BLaER1 (cell line): Measurements from ENCODE around the gene PRKCZ.
"Not testable (repeated sequence)": the region's sequence is repeated elsewhere in the genome, so short reads cannot be mapped to it uniquely, and the experiment has no call there.

ENCODE experiments used
- H3K27ac ChIP-seq: shearing (Covaris generic); formaldehyde crosslinking; 2 replicates; pipeline ENCODE4 v1.8.1; 2022
- H3K27me3 ChIP-seq: shearing (Covaris generic); formaldehyde crosslinking; 2 replicates; pipeline ENCODE4 v1.8.1; 2022
- H3K36me3 ChIP-seq: shearing (Covaris generic); formaldehyde crosslinking; 2 replicates; pipeline ENCODE4 v1.8.1; 2022
- H3K4me1 ChIP-seq: shearing (Covaris generic); formaldehyde crosslinking; 2 replicates; pipeline ENCODE4 v1.8.1; 2022
- H3K4me2 ChIP-seq: shearing (Covaris generic); formaldehyde crosslinking; 2 replicates; pipeline ENCODE4 v1.8.1; 2022
- H3K4me3 ChIP-seq: shearing (Covaris generic); formaldehyde crosslinking; 2 replicates; pipeline ENCODE4 v1.8.1; 2022
- H3K9ac ChIP-seq: shearing (Covaris generic); formaldehyde crosslinking; 2 replicates; pipeline ENCODE4 v1.8.1; 2022
- H3K9me3 ChIP-seq: shearing (Covaris generic); formaldehyde crosslinking; 2 replicates; pipeline ENCODE4 v1.8.1; 2022
- H4K20me1 ChIP-seq: shearing (Covaris generic); formaldehyde crosslinking; 2 replicates; pipeline ENCODE4 v1.8.1; 2022
- Cebpa-rat ChIP-seq: shearing (Covaris generic); IDR thresholded peaks from 2 replicates; pipeline ENCODE4 v1.8.1; 2022

PRKCZ gene

DNA sequence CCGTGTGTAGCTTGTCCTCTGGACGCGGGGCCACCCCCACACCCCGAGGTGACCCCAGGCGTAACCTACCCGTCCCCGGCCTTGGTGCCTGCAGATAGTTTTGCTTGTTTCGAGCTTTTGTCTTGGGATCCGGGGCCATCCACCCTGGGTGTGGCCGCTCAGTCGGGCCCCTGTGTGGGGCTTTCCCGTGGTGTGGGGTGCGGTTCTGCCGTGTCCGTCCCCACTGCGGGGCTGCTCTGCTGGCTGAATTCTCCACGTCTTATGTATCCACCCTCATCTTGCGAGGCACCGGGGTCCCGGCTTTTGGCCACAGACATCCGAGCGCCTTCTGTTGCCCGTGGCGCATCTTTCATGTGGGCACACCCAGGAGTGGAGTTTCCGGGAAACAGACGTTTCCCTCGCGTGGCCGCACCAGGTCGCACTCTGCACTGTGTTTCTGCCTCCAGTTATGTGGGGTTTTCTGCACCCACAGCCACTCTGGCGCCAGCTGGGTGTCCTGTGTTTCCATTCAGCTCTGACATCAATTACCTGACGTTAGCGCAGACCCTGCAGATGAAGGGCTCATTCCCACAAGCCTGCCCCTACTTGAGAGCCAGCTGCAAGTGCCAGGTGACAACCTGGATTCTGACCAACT, 64.9 kb downstream of the PRKCZ start:
- Histone ChIP-seq H3K9me3 (peaks cover 28% of the 10 kb centered on the region), H3K4me3 (0 out of 2 replicates have a peak overlapping the region, but pooled peaks have one; percentile 0)

GRCh38 chr1:2115702-2116341, 65.6 kb downstream of the PRKCZ start:
- no peak for TF ChIP-seq Cebpa-rat
- Histone ChIP-seq H3K4me3 (no peak overlapping the region), H3K4me2 (peak overlapping the region; percentile 86), H3K9me3 (peaks cover 32% of the 10 kb centered on the region), H3K9ac (no peak overlapping the region), H3K4me1 (peaks cover 55% of the 10 kb centered on the region), H4K20me1 (peaks cover 98% of the 10 kb centered on the region), H3K27ac (no peak overlapping the region), H3K36me3 (peaks cover 31% of the 10 kb centered on the region), H3K27me3 (peaks cover 22% of the 10 kb centered on the region)

More for the DNA sequence above, 64.9 kb downstream of the PRKCZ start:
- Histone ChIP-seq H3K4me2 (peak overlapping the region; percentile 86), H4K20me1 (peaks cover 98% of the 10 kb centered on the region), H3K4me1 (peaks cover 62% of the 10 kb centered on the region), H3K27ac (0 out of 2 replicates have a peak overlapping the region, but pooled peaks have one; percentile 14), H3K9ac (no peak overlapping the region), H3K27me3 (peaks cover 22% of the 10 kb centered on the region), H3K36me3 (peaks cover 25% of the 10 kb centered on the region; the same call in 1 of the 2 replicates)
- TF ChIP-seq Cebpa-rat = no peak

DNA sequence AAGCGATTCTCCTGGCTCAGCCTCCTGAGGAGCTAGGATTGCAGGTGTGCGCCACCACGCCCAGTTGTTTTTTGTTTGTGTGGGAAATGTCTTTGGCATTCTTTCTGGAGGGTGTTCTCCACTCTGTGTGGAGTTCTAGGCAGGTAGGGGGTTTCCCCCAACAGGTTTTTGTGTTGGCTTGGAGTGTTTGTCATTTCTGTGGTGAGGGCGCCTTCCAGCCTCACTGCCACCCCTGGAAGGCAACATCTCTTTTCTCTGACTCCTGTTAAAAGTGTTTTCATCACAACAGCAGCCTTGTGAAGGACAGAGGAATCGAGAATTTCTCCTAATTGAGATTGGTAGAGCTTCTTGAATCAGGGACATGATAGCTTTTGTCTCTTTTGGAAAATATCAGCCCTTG, 69.7 kb downstream of the PRKCZ start:
- no peak overlapping the region for H3K4me3 ChIP-seq

DNA sequence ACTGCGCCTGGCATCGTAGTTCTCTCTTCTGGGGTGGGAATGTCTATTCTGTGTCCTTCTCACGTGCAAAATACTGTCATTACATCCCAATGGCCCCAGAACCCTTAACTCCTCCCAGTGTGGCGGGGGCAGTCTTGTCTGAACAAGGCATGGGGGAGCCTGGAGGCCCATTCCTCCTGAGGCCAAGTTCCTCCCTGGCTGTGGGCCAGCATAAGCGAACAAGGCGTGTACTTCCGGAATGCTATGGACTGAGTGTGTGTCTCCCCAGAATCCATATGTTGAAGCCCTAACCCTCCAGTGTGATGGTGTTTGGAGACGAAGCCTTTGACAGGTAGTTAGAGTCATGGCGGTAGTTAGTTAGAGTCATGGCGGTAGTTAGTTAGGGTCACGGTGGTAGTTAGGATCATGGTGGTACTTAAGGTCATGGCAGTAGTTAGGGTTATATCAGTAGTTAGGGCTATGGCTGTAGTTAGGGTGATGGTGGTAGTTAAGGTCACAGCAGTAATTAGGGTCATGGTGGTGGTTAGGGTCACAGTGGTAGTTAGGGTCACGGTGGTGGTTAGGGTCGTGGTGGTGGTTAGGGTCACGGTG, 71.0 kb downstream of the PRKCZ start:
- H3K9ac ChIP-seq = no peak overlapping the region
- peaks cover 3% of the 10 kb centered on the region; the same call in 1 of the 2 replicates for H3K27me3 ChIP-seq
- TF ChIP-seq Cebpa-rat = no peak
- H3K9me3 ChIP-seq = peaks cover 32% of the 10 kb centered on the region
- peaks cover 70% of the 10 kb centered on the region for H4K20me1 ChIP-seq
- no peak overlapping the region for H3K27ac ChIP-seq
- peaks cover 21% of the 10 kb centered on the region for H3K36me3 ChIP-seq
- no peak overlapping the region for H3K4me3 ChIP-seq
- H3K4me1 ChIP-seq = peaks cover 23% of the 10 kb centered on the region
- H3K4me2 ChIP-seq = no peak overlapping the region

More for the DNA sequence above, 69.7 kb downstream of the PRKCZ start:
- Histone ChIP-seq H3K9ac (no peak overlapping the region), H3K4me2 (no peak overlapping the region), H4K20me1 (peaks cover 70% of the 10 kb centered on the region), H3K36me3 (peaks cover 29% of the 10 kb centered on the region), H3K9me3 (peaks cover 32% of the 10 kb centered on the region), H3K27ac (no peak overlapping the region), H3K4me1 (peaks cover 23% of the 10 kb centered on the region), H3K27me3 (peaks cover 16% of the 10 kb centered on the region)
- TF ChIP-seq Cebpa-rat = no peak

DNA sequence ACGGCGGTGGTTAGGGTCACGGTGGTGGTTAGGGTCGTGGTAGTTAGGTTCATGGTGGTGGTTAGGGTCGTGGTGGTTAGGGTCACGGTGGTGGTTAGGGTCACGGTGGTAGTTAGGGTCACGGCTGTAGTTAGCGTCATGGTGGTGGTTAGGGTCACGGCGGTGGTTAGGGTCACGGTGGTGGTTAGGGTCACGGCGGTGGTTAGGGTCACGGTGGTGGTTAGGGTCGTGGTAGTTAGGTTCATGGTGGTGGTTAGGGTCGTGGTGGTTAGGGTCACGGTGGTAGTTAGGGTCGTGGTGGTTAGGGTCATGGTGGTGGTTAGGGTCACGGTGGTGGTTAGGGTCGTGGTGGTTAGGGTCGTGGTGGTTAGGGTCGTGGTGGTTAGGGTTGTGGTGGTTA, 71.6 kb downstream of the PRKCZ start:
- H3K4me1 ChIP-seq = peaks cover 27% of the 10 kb centered on the region
- not testable (repeated sequence) for H3K9ac ChIP-seq
- H3K36me3 ChIP-seq = peaks cover 19% of the 10 kb centered on the region

GRCh38 chr1:2124446-2125198, 74.4 kb downstream of the PRKCZ start:
- Histone ChIP-seq H3K27me3 (no peaks in the 10 kb centered on the region), H3K9ac (no peak overlapping the region), H3K36me3 (peaks cover 27% of the 10 kb centered on the region), H3K4me3 (no peak overlapping the region), H3K9me3 (peaks cover 9% of the 10 kb centered on the region), H3K4me2 (peak overlapping the region; percentile 76), H3K4me1 (peaks cover 55% of the 10 kb centered on the region), H4K20me1 (peaks cover 72% of the 10 kb centered on the region), H3K27ac (no peak overlapping the region)
- no peak for TF ChIP-seq Cebpa-rat

More for the DNA sequence above, 71.6 kb downstream of the PRKCZ start:
- not testable (repeated sequence) for H3K27ac ChIP-seq, H3K27me3 ChIP-seq, H3K4me3 ChIP-seq, H3K4me2 ChIP-seq
- peaks cover 70% of the 10 kb centered on the region for H4K20me1 ChIP-seq
- peaks cover 32% of the 10 kb centered on the region for H3K9me3 ChIP-seq

DNA sequence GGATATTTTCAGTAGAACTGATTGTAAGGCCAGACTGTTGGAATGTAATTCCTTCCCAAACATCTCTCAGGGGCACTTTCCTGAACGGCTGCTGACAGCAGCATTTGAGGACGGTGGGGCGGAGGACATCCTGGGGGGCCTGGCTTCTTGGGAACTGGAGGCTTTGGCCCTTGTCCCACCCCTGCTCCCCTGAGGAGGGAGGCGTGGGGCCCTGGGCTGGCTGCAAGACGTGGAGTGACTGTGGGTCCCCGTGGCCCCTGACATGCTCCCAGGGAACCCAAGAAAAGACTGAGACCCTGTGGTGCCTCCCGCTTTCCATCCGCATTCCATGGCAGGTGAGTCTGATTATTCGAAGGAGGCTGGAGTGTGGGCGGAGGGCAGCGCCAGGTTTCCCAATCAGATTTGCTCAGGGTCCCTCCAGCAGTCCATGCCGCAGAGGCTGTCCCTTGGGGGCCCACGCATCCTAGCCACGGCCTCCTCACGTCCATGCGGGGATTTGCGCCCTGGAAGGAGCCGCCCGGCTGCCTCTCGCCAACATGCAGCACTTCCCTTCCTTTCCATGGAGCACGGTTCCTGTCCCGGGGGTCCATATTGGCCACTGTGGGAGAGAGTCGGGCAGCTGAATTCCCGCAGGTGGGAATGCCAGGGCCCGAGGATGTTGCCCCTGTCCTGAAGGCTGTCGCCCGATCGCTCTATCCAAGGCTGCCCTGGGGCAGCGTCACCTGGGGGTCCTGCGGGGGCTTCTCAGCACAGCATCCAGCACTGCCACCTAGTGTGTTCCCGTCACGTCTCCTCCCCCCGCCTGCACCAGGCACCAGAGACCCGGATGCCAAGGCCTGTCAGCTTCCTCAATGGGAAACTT, 75.4 kb downstream of the PRKCZ start:
- Histone ChIP-seq H4K20me1 (peaks cover 72% of the 10 kb centered on the region), H3K27me3 (no peaks in the 10 kb centered on the region), H3K4me1 (peaks cover 65% of the 10 kb centered on the region), H3K36me3 (peaks cover 22% of the 10 kb centered on the region), H3K9ac (peak overlapping the region; percentile 62; the same call in 1 of the 2 replicates), H3K9me3 (no peaks in the 10 kb centered on the region), H3K27ac (peak overlapping the region; percentile 62; the same call in 1 of the 2 replicates), H3K4me2 (peak overlapping the region; percentile 76), H3K4me3 (0 out of 2 replicates have a peak overlapping the region, but pooled peaks have one; percentile 18)
- TF ChIP-seq Cebpa-rat = no peak

GRCh38 chr1:2126331-2127186, 76.3 kb downstream of the PRKCZ start:
- H3K9me3 ChIP-seq = no peaks in the 10 kb centered on the region
- H3K4me2 ChIP-seq = peak overlapping the region; percentile 76
- peak overlapping the region; percentile 18 for H3K4me3 ChIP-seq
- H3K27me3 ChIP-seq = no peaks in the 10 kb centered on the region
- peak overlapping the region; percentile 62 for H3K27ac ChIP-seq
- H3K4me1 ChIP-seq = peaks cover 74% of the 10 kb centered on the region
- no peak for TF ChIP-seq Cebpa-rat
- peak overlapping the region; percentile 62 for H3K9ac ChIP-seq
- peaks cover 75% of the 10 kb centered on the region for H4K20me1 ChIP-seq
- peaks cover 15% of the 10 kb centered on the region; the same call in 1 of the 2 replicates for H3K36me3 ChIP-seq
